ENCODE results near the gene IGFN1.

IGFN1 gene

DNA sequence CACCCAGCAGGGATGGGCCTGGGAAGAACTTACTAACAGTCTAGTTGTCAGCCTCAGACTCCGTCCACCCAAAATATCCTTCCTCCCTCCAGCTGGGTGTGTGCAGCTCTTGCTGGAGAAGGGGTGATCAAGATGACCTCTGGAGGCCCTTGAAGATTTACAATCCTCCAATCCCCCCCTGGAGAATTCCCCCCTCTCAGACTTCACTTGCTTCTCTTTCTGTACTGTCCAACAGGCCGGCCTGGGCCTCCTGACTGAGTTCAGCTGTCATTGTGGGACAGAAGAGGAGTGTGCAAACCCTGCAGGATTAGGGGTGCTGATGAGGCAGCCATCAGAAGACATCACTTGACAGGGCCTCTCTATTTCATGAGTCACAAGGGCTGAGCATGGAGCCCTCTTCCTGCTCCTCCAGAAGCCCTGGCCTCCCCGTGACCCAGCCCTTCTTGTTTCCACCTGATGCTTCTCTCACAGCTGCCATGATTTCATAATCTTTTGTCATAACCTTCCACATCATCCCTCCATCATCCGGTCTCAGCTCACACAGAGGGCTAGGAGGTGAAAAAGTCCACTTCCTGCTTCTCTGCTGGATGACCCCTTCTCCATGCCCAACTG, 17.5 kb upstream of the IGFN1 start:
- H3K27me3 ChIP-seq (replicated peaks; ENCODE audit: control insufficient read depth, insufficient read depth, low read length, poor library complexity, severe bottlenecking) = no peaks in the 10 kb centered on the region
- H3K9me3 ChIP-seq (ENCODE audit: control insufficient read depth, low read length) = no peaks in the 10 kb centered on the region
- no peaks in the 10 kb centered on the region for H3K36me3 ChIP-seq (ENCODE audit: control insufficient read depth, insufficient read depth, low read length)
- peaks cover 9% of the 10 kb centered on the region for H3K4me1 ChIP-seq (ENCODE audit: control insufficient read depth, insufficient read depth, low read length, poor library complexity, severe bottlenecking)
- H3K4me3 ChIP-seq (ENCODE audit: insufficient read depth, low read depth, low read length, poor library complexity, severe bottlenecking) = no peak overlapping the region
- no peak for DNase-seq
- H3K27ac ChIP-seq (ENCODE audit: insufficient read depth, low read length, poor library complexity, severe bottlenecking) = no peak overlapping the region

DNA sequence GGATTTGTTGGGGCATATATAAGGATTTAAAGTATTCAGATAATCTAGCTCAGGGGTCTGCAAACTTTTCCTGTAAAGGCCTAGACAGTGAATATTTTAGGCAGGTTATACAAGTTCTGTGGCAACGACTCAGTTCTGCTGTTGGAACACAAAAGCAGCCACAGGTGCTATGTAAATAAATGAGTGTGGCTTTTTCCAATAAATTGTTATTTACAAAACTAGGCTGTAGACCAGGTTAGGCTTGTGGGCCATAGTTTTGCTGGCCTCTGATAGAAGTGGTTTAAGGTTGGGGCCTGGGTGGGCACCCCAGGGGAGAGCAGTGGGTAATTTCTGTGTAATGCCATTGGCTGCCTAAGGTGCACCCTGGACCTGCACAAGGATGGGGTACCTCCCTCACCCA, 16.9 kb upstream of the IGFN1 start:
- no peak overlapping the region for H3K4me3 ChIP-seq (ENCODE audit: insufficient read depth, low read depth, low read length, poor library complexity, severe bottlenecking)
- no peaks in the 10 kb centered on the region for H3K9me3 ChIP-seq (ENCODE audit: control insufficient read depth, low read length)
- DNase-seq = no peak
- H3K27ac ChIP-seq (ENCODE audit: insufficient read depth, low read length, poor library complexity, severe bottlenecking) = no peak overlapping the region
- H3K36me3 ChIP-seq (ENCODE audit: control insufficient read depth, insufficient read depth, low read length) = no peaks in the 10 kb centered on the region
- no peaks in the 10 kb centered on the region for H3K27me3 ChIP-seq (replicated peaks; ENCODE audit: control insufficient read depth, insufficient read depth, low read length, poor library complexity, severe bottlenecking)
- H3K4me1 ChIP-seq (ENCODE audit: control insufficient read depth, insufficient read depth, low read length, poor library complexity, severe bottlenecking) = peaks cover 9% of the 10 kb centered on the region

DNA sequence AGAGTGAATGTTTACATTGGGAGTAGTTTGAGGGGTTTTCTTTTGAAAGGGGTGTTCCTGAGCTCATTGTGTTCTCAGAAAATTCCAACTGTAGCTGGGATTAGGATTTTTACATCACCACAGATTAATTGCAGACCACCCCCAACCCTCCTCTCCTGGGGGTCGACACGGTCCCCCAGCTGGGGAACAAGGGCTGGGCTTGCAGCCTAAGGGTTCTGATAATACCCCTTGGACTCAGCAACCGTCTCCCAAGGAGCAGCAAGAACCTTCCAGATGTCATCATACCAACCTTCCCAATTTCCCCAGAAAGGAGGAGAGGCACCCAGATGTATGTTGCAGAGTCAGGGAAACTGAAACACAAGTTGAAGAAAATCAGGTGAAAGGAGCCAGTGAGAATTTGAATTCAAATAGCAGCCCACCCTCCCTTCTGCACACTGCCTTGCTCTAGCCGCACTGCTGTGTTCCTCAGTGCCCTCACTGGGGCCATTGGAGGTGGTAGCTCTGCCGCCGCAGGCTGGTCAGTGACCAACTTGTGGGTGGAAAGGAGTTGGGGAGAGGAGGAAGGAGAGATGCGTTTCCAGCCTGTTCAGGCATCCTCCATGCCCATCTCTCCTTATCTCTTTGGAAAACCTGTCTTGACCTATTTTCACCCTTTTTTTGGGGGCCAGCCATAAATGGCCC, 14.7 kb upstream of the IGFN1 start:
- no peaks in the 10 kb centered on the region for H3K36me3 ChIP-seq (ENCODE audit: control insufficient read depth, insufficient read depth, low read length)
- H3K27me3 ChIP-seq (replicated peaks; ENCODE audit: control insufficient read depth, insufficient read depth, low read length, poor library complexity, severe bottlenecking) = no peaks in the 10 kb centered on the region
- H3K9me3 ChIP-seq (ENCODE audit: control insufficient read depth, low read length) = no peaks in the 10 kb centered on the region
- H3K4me1 ChIP-seq (ENCODE audit: control insufficient read depth, insufficient read depth, low read length, poor library complexity, severe bottlenecking) = peaks cover 3% of the 10 kb centered on the region
- no peak overlapping the region for H3K27ac ChIP-seq (ENCODE audit: insufficient read depth, low read length, poor library complexity, severe bottlenecking)
- no peak overlapping the region for H3K4me3 ChIP-seq (ENCODE audit: insufficient read depth, low read depth, low read length, poor library complexity, severe bottlenecking)
- no peak for DNase-seq

DNA sequence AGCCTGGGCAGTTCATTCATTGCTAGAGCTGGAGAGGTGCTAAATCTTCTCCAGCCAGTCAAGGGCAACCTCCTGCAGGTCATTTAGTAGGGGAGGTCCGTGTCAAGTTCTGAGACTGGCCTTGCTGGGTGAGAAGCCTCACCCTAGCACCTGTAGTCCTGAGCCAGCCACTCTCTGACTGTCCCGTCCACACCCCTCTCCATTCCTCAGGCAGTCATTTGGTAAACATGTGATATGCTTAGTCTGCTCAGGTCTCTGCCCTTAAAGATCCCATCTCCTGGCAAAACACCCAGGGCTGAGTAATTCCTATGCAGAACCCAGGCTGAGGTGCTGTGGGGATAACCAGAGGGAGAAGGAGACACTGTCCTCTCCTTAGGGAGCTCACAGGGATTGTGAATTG, 13.7 kb upstream of the IGFN1 start:
- no peak overlapping the region for H3K27ac ChIP-seq (ENCODE audit: insufficient read depth, low read length, poor library complexity, severe bottlenecking)
- no peak for DNase-seq
- H3K9me3 ChIP-seq (ENCODE audit: control insufficient read depth, low read length) = no peaks in the 10 kb centered on the region
- H3K36me3 ChIP-seq (ENCODE audit: control insufficient read depth, insufficient read depth, low read length) = no peaks in the 10 kb centered on the region
- no peaks in the 10 kb centered on the region for H3K4me1 ChIP-seq (ENCODE audit: control insufficient read depth, insufficient read depth, low read length, poor library complexity, severe bottlenecking)
- H3K27me3 ChIP-seq (replicated peaks; ENCODE audit: control insufficient read depth, insufficient read depth, low read length, poor library complexity, severe bottlenecking) = no peaks in the 10 kb centered on the region
- no peak overlapping the region for H3K4me3 ChIP-seq (ENCODE audit: insufficient read depth, low read depth, low read length, poor library complexity, severe bottlenecking)

DNA sequence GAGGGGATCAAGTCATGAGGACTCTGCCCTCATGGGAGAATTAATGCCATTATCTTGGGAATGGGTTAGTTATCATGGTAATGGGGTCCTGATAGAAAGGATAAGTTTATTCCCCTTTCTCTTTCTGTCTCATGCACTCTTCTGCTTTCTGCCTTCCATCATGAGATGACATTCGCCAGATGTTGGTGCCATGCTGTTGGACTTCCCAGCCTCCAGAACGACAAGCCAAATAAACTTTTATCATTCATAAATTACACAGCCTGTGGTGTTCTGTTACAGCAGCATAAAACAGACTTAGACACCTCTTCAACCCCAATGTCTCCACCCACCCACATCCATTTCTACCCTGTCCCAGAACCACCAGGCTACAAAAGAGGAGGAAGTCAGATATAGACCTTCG, 11.9 kb upstream of the IGFN1 start:
- no peaks in the 10 kb centered on the region for H3K36me3 ChIP-seq (ENCODE audit: control insufficient read depth, insufficient read depth, low read length)
- no peak for DNase-seq
- H3K27me3 ChIP-seq (replicated peaks; ENCODE audit: control insufficient read depth, insufficient read depth, low read length, poor library complexity, severe bottlenecking) = no peaks in the 10 kb centered on the region
- no peak overlapping the region for H3K4me3 ChIP-seq (ENCODE audit: insufficient read depth, low read depth, low read length, poor library complexity, severe bottlenecking)
- no peaks in the 10 kb centered on the region for H3K9me3 ChIP-seq (ENCODE audit: control insufficient read depth, low read length)
- H3K27ac ChIP-seq (ENCODE audit: insufficient read depth, low read length, poor library complexity, severe bottlenecking) = no peak overlapping the region
- no peaks in the 10 kb centered on the region for H3K4me1 ChIP-seq (ENCODE audit: control insufficient read depth, insufficient read depth, low read length, poor library complexity, severe bottlenecking)

DNA sequence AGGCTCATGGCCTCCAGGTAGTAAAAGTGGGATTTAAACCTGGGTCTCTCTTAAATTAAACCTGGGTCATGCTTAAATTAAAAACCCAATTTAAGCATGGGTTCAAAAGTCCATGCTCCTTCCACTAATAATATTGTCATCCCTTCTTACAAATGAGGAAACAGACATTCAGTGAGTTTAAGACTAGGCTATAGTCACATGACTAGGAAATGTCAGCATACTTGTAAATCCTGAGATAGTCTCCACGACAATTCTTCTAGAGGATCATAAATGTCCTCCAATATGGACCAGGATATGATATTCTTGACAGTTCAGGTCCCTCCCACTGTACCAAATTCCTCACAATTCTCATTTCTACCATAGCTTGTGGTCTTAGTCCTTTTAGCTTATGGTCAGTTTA, 10.5 kb upstream of the IGFN1 start:
- H3K27me3 ChIP-seq (replicated peaks; ENCODE audit: control insufficient read depth, insufficient read depth, low read length, poor library complexity, severe bottlenecking) = no peaks in the 10 kb centered on the region
- H3K4me1 ChIP-seq (ENCODE audit: control insufficient read depth, insufficient read depth, low read length, poor library complexity, severe bottlenecking) = no peaks in the 10 kb centered on the region
- no peak overlapping the region for H3K4me3 ChIP-seq (ENCODE audit: insufficient read depth, low read depth, low read length, poor library complexity, severe bottlenecking)
- DNase-seq = no peak
- no peaks in the 10 kb centered on the region for H3K9me3 ChIP-seq (ENCODE audit: control insufficient read depth, low read length)
- no peak overlapping the region for H3K27ac ChIP-seq (ENCODE audit: insufficient read depth, low read length, poor library complexity, severe bottlenecking)
- H3K36me3 ChIP-seq (ENCODE audit: control insufficient read depth, insufficient read depth, low read length) = no peaks in the 10 kb centered on the region

DNA sequence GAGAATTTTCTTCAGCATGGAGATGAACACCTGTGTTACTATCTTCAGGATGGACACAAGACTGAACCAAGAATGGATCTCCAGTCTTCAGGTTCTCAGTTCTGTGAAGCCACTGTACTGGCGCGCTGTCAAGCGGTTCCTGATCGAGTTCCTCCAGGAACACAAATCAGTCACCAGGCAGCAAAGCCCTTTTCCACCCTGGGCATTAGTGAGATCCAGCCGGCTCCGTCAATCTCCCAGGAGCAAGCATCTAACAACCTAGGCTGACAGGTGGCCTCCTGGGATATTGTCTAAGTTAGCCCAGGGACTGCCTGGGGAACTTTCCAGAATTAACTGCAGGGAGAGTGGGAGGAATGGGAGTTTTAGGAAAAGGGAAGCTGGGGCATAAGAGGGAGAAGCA, 9.7 kb upstream of the IGFN1 start:
- Histone ChIP-seq H3K4me1 (ENCODE audit: control insufficient read depth, insufficient read depth, low read length, poor library complexity, severe bottlenecking) (no peaks in the 10 kb centered on the region), H3K27ac (ENCODE audit: insufficient read depth, low read length, poor library complexity, severe bottlenecking) (no peak overlapping the region), H3K9me3 (ENCODE audit: control insufficient read depth, low read length) (no peaks in the 10 kb centered on the region), H3K36me3 (ENCODE audit: control insufficient read depth, insufficient read depth, low read length) (no peaks in the 10 kb centered on the region), H3K4me3 (ENCODE audit: insufficient read depth, low read depth, low read length, poor library complexity, severe bottlenecking) (no peak overlapping the region), H3K27me3 (replicated peaks; ENCODE audit: control insufficient read depth, insufficient read depth, low read length, poor library complexity, severe bottlenecking) (no peaks in the 10 kb centered on the region)
- DNase-seq = no peak

DNA sequence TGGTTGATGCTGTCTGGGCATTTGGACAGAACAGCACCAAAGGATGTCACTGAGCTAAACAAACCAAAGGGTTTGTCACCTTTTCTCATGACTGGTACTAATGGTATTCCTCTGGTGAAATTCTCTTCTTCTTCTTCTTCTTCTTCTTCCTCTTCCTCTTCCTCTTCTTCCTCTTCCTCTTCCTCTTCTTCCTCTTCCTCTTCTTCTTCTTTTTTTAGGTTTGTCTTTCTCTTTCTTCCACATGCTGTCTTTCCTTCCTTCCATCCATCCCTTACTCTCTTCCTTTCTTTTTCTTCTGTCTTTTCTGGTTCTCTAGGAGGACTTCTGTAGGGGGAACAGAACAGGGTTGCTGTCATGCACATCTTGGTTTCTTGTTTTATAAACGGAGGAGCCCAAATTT, 9.3 kb upstream of the IGFN1 start:
- no peak for DNase-seq
- Histone ChIP-seq H3K4me3 (ENCODE audit: insufficient read depth, low read depth, low read length, poor library complexity, severe bottlenecking) (no peak overlapping the region), H3K27me3 (replicated peaks; ENCODE audit: control insufficient read depth, insufficient read depth, low read length, poor library complexity, severe bottlenecking) (no peaks in the 10 kb centered on the region), H3K4me1 (ENCODE audit: control insufficient read depth, insufficient read depth, low read length, poor library complexity, severe bottlenecking) (no peaks in the 10 kb centered on the region), H3K9me3 (ENCODE audit: control insufficient read depth, low read length) (no peaks in the 10 kb centered on the region), H3K27ac (ENCODE audit: insufficient read depth, low read length, poor library complexity, severe bottlenecking) (no peak overlapping the region), H3K36me3 (ENCODE audit: control insufficient read depth, insufficient read depth, low read length) (no peaks in the 10 kb centered on the region)

DNA sequence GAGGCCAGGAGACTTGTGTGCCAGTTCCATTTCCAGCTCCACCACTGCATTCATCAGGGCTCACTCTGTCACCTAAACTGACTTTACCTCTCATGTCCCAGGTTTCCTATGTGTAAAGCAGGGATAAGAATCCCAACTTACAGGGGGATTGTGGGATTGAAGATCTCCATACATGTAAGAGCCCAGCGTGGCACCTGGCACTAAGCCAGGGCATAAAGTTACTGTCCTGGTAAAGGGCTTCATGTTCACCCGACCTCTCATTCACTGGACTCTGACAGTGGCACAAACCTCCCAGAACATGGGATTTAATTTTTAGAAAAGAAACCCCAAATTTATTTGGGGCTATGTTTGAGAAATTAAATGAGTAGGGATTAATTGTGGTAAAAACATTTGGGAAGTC, 8.9 kb upstream of the IGFN1 start:
- DNase-seq = no peak
- no peaks in the 10 kb centered on the region for H3K27me3 ChIP-seq (replicated peaks; ENCODE audit: control insufficient read depth, insufficient read depth, low read length, poor library complexity, severe bottlenecking)
- no peaks in the 10 kb centered on the region for H3K36me3 ChIP-seq (ENCODE audit: control insufficient read depth, insufficient read depth, low read length)
- H3K27ac ChIP-seq (ENCODE audit: insufficient read depth, low read length, poor library complexity, severe bottlenecking) = no peak overlapping the region
- H3K4me3 ChIP-seq (ENCODE audit: insufficient read depth, low read depth, low read length, poor library complexity, severe bottlenecking) = no peak overlapping the region
- H3K9me3 ChIP-seq (ENCODE audit: control insufficient read depth, low read length) = no peaks in the 10 kb centered on the region
- H3K4me1 ChIP-seq (ENCODE audit: control insufficient read depth, insufficient read depth, low read length, poor library complexity, severe bottlenecking) = no peaks in the 10 kb centered on the region

DNA sequence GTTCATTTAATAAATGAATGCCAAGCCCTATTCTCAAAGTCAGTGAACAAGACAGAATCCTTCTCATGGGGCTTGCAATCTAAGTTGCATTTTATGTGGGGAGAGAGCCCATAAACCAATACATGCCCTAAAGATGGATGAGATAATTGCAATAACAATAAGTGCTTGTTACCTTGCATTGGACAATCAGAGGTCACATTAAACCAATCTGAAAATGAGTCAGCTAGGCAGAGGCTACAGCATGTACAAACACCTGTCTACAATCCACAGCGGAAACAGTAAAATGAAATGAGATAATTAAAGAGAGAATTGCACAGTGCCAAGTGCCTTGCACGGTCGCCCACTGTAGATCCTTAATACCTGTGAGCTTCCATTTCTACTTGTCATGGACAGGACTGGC, 7.4 kb upstream of the IGFN1 start:
- no peaks in the 10 kb centered on the region for H3K27me3 ChIP-seq (replicated peaks; ENCODE audit: control insufficient read depth, insufficient read depth, low read length, poor library complexity, severe bottlenecking)
- no peak for DNase-seq
- H3K4me1 ChIP-seq (ENCODE audit: control insufficient read depth, insufficient read depth, low read length, poor library complexity, severe bottlenecking) = no peaks in the 10 kb centered on the region
- H3K36me3 ChIP-seq (ENCODE audit: control insufficient read depth, insufficient read depth, low read length) = no peaks in the 10 kb centered on the region
- H3K27ac ChIP-seq (ENCODE audit: insufficient read depth, low read length, poor library complexity, severe bottlenecking) = no peak overlapping the region
- no peak overlapping the region for H3K4me3 ChIP-seq (ENCODE audit: insufficient read depth, low read depth, low read length, poor library complexity, severe bottlenecking)
- H3K9me3 ChIP-seq (ENCODE audit: control insufficient read depth, low read length) = no peaks in the 10 kb centered on the region

All from effector memory CD4-positive, alpha-beta T cell (primary cell).